HEK293T (cell line): ENCODE results near the gene CEP170.

Source experiments
- CTCF ChIA-PET: fragments of 350-600 bp; formaldehyde crosslinking; extraction: SDS; loops from one replicate; lab custom pipeline; 2021; ENCODE audit warnings: antibody characterized with exemption, inconsistent platforms; lab: Yijun Ruan, JAX
- POLR2A ChIA-PET: fragments of 350-600 bp; formaldehyde crosslinking; extraction: SDS; loops from one replicate; lab custom pipeline; 2020; ENCODE audit warnings: antibody characterized with exemption, inconsistent platforms; lab: Yijun Ruan, JAX
- DNase-seq: peaks from one replicate; pipeline ENCODE4 v3.0.0; 2012; ENCODE audit warnings: mixed read lengths; ENCODE audit errors: extremely low spot score
- ARNT ChIP-seq: fragments of 450-650 bp; IDR thresholded peaks from 2 replicates; pipeline ENCODE4 v1.6.1; 2017; ENCODE audit warnings: mild to moderate bottlenecking
- BHLHE40 ChIP-seq: fragments of 450-650 bp; IDR thresholded peaks from 2 replicates; pipeline ENCODE4 v1.6.1; 2016; ENCODE audit warnings: mild to moderate bottlenecking, moderate library complexity, borderline replicate concordance
- CTBP1 ChIP-seq: fragments of 450-650 bp; IDR thresholded peaks from 2 replicates; pipeline ENCODE4 v1.6.1; 2016; ENCODE audit warnings: borderline replicate concordance
- ELF4 ChIP-seq: fragments of 450-650 bp; IDR thresholded peaks from 2 replicates; pipeline ENCODE4 v1.6.1; 2017; ENCODE audit warnings: antibody characterized with exemption
- FOXA1 ChIP-seq: fragments of 450-650 bp; IDR thresholded peaks from 2 replicates; pipeline ENCODE4 v1.6.1; 2016; ENCODE audit warnings: mild to moderate bottlenecking
- FOXK2 ChIP-seq: fragments of 450-650 bp; IDR thresholded peaks from 2 replicates; pipeline ENCODE4 v1.6.1; 2016; ENCODE audit warnings: mild to moderate bottlenecking
- FOXM1 ChIP-seq: fragments of 450-650 bp; IDR thresholded peaks from 2 replicates; pipeline ENCODE4 v1.6.1; 2017; ENCODE audit warnings: mild to moderate bottlenecking, borderline replicate concordance
- HDGF ChIP-seq: fragments of 450-650 bp; IDR thresholded peaks from 2 replicates; pipeline ENCODE4 v1.6.1; 2017; ENCODE audit warnings: antibody characterized with exemption, borderline replicate concordance
- L3MBTL2 ChIP-seq: fragments of 450-650 bp; conservative IDR thresholded peaks from 2 replicates; pipeline ENCODE4 v1.6.1; 2016; ENCODE audit warnings: mild to moderate bottlenecking
- LEF1 ChIP-seq: fragments of 450-650 bp; IDR thresholded peaks from 2 replicates; pipeline ENCODE4 v1.6.1; 2017; ENCODE audit warnings: mild to moderate bottlenecking, borderline replicate concordance
- NFRKB ChIP-seq: fragments of 450-650 bp; IDR thresholded peaks from 2 replicates; pipeline ENCODE4 v1.6.1; 2016; ENCODE audit warnings: mild to moderate bottlenecking, moderate library complexity
- SP1 ChIP-seq: fragments of 450-650 bp; IDR thresholded peaks from 2 replicates; pipeline ENCODE4 v1.6.1; 2017
- SUZ12 ChIP-seq: fragments of 450-650 bp; IDR thresholded peaks from 2 replicates; pipeline ENCODE4 v1.6.1; 2016; ENCODE audit warnings: mild to moderate bottlenecking
- TARDBP ChIP-seq: fragments of 450-650 bp; IDR thresholded peaks from 2 replicates; pipeline ENCODE4 v1.6.1; 2016
- ZNF384 ChIP-seq: fragments of 450-650 bp; IDR thresholded peaks from 2 replicates; pipeline ENCODE4 v1.6.1; 2016
- TF ChIP-seq, protein P1 (sequence below): fragments of 450-650 bp; IDR thresholded peaks from 2 replicates; pipeline ENCODE4 v1.6.1; 2016

CEP170 gene

DNA sequence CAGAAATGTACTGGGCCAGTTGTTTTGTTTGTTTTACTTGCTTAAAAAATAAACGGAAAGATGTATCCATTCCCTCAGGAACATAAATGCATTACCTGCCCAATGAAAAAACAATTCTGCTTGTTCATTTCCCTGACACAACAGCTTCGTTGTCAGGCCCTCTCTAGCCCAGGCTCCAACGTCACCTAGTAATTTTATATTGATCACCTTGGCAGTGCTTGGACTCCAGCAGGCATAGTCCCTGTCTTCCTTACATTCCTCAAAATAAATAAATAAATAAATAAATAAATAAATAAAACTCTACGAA is 1.2 kb downstream of the CEP170 start:
- TF ChIP-seq SP1, result no peak
- no peak for TF ChIP-seq BHLHE40
- TF ChIP-seq ARNT, result no peak
- no peak for TF ChIP-seq ELF4
- no peak for TF ChIP-seq FOXK2
- TF ChIP-seq CTBP1, result no peak
- TF ChIP-seq SUZ12, result no peak
- TF ChIP-seq NFRKB, result no peak
- TF ChIP-seq, protein P1, sequence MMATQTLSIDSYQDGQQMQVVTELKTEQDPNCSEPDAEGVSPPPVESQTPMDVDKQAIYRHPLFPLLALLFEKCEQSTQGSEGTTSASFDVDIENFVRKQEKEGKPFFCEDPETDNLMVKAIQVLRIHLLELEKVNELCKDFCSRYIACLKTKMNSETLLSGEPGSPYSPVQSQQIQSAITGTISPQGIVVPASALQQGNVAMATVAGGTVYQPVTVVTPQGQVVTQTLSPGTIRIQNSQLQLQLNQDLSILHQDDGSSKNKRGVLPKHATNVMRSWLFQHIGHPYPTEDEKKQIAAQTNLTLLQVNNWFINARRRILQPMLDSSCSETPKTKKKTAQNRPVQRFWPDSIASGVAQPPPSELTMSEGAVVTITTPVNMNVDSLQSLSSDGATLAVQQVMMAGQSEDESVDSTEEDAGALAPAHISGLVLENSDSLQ, result no peak
- TF ChIP-seq L3MBTL2, result no peak
- no peak for TF ChIP-seq LEF1
- no peak for TF ChIP-seq TARDBP
- no peak for TF ChIP-seq FOXM1
- no peak for TF ChIP-seq HDGF
- TF ChIP-seq FOXA1, result no peak
- TF ChIP-seq ZNF384, result no peak
- no peak for DNase-seq
- POLR2A ChIA-PET, result interaction anchor here (1.5 kb wide), 1 partner anchor 54 kb away, joined by 3 read pairs; no protein-coding TSS in a partner anchor
- CTCF ChIA-PET, result no interaction called here

DNA sequence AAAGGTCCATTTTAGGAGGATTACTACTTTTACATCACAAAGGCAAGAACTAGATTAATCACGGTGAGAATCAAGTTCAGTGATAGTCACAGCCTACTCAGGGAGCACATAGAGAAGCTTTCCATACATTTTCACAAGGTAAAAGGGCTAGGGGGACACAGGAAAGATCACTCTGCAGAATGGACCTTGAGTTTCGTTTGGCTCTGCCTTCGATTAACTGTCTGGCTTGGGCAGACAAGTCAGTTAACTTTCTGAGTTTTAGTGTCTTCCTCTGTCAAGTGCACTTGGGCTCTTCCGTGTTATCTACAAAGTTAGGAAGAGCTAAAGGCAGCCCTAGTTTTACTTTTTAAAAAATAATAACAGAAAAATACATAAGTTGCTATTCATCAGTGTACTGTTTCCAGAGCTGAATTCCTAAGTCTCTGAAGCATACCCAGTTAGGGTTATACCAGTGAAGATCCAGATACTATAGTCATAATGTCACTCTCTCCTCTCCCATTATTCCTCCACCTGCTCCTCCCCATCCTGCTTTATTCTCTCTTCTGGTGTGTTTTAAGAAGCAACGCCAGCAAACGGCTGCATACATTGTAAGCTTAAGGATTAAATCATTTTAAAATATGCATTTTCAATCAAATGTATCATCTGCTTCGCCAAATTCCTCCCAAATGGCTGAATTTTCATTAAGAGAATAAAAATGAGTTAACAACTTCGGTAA is 1.7 kb downstream of the CEP170 start:
- CTCF ChIA-PET, result no interaction called here
- no peak for DNase-seq
- POLR2A ChIA-PET, result interaction anchor here (1.5 kb wide), 1 partner anchor 55 kb away, joined by 3 read pairs; no protein-coding TSS in a partner anchor
- TF ChIP-seq SP1 (no peak), CTBP1 (no peak), FOXK2 (no peak), TARDBP (no peak), ELF4 (no peak), ZNF384 (no peak), BHLHE40 (no peak), NFRKB (no peak)
- TF ChIP-seq, protein P1, result no peak

DNA sequence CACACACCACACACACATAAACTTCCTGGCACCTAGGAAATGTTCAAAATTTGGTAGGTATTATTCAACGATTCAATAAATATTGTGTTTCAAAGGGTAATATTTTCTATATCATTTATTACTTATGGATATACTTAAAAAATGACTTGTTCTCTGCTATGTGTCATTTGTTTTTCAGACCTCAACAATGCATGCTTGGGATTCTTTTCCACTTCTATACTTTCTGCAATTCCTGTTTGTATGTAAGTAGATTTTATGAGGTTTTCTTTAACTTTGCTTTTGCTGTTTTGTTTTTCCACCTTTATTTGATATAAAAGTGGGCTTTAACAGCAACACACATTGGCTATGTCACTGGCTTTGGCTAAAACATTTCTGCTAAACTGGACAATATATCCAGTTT is 3.5 kb downstream of the CEP170 start:
- DNase-seq, result no peak
- no peak for TF ChIP-seq BHLHE40
- TF ChIP-seq ELF4, result no peak
- ChIA-PET POLR2A (no interaction called here), CTCF (interaction anchor here (0.6 kb wide), 1 partner anchor 21 kb away, joined by 3 read pairs; no protein-coding TSS in a partner anchor)

DNA sequence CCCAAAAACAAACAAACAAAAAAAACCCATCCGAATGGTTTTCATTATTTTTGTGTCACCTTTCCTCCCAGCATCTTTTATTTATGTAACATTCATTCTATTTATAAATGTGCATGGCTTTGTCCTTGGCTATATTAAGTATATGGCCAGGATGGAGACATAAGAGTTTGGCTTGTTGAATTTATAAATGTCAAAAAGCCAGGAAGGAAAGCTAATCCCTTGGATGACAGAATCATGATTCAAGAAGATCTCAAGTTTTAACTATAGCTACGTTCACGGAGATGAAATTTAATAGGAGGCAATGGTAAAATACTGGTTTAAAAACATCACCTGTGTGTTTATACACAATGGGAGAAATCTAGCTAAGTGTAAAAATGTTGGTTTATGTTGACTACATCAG is 5.0 kb downstream of the CEP170 start:
- ChIA-PET POLR2A (interaction anchor here (1.1 kb wide), 1 partner anchor 34 kb away, joined by 3 read pairs; no protein-coding TSS in a partner anchor), CTCF (no interaction called here)
- DNase-seq, result no peak
- TF ChIP-seq SUZ12 (no peak), ARNT (no peak), NFRKB (no peak), FOXA1 (no peak), SP1 (no peak), FOXK2 (no peak), ELF4 (no peak), L3MBTL2 (no peak)

DNA sequence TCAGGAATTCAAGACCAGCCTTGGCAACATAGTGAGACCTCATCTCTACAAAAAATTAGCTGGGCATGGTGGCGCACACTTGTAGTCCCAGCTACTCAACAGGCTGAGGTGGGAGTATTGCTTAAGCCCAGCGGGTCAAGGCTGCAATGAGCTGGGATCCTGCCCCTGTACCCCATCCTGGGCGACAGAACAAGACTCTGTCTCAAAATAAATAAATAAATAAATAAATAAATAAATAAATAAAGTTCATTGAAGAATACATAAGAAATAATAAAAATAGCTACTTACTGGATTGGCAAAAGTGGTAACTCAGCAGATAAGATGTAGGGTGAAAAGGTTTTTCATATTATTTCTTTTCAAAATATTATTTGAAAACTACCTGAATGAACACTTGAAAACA is 5.9 kb downstream of the CEP170 start:
- TF ChIP-seq CTBP1, result no peak
- TF ChIP-seq L3MBTL2, result no peak
- no peak for TF ChIP-seq FOXM1
- no peak for TF ChIP-seq ELF4
- TF ChIP-seq, protein P1, result no peak
- no peak for TF ChIP-seq LEF1
- no peak for TF ChIP-seq ZNF384
- no peak for TF ChIP-seq FOXA1
- TF ChIP-seq ARNT, result no peak
- no peak for DNase-seq
- ChIA-PET CTCF (no interaction called here), POLR2A (interaction anchor here (1.1 kb wide), 1 partner anchor 33 kb away, joined by 3 read pairs; no protein-coding TSS in a partner anchor)

DNA sequence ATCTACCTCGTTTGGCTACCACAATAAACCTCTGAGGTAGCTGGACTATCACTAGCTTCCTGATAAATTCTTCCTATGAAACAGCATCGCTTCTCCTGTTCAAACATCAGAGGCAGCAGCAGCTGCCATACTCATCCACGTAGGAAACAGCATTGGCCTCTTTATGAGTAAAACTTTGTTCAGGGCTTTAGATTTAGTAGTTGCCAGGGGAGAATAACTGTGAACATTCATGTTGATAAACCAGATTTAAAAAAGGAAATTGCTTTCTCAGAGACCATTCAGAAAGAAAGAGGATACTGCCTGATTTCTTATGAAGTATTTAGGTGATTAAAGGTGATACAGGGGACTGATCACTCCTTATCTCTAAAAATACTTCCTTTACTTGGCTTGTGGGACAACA is 7.2 kb downstream of the CEP170 start:
- CTCF ChIA-PET, result no interaction called here

More for the DNA sequence above, 7.2 kb downstream of the CEP170 start:
- no peak for TF ChIP-seq ELF4
- no peak for TF ChIP-seq LEF1
- TF ChIP-seq SP1, result no peak
- no peak for TF ChIP-seq CTBP1
- TF ChIP-seq ZNF384, result no peak
- TF ChIP-seq FOXA1, result no peak
- TF ChIP-seq FOXM1, result no peak
- DNase-seq, result no peak
- POLR2A ChIA-PET, result no interaction called here
